ENCODE data around the gene PLOD2.
A peak's percentile ranks its signal among the peaks of the same experiment; 100 is the strongest.

PLOD2 gene

DNA sequence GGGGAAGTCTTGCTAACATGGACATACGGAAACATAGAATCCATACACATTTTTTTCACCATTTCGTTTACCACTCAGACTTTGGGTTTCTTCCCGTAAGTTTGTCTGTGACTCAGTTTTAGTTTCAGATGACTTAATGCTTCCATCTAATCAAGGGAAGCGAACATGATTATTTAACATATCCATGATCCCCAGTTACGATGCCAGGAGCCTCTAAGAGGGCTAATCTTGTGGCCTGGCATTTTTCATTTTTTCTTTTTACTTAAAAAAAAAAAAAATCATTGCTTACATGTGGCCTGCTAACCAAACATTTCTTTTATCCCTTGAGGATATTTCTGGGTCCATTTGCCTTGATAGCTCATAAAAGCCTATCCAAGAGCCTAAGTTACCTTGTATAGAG is 20.2 kb upstream of the PLOD2 start:
- H3K79me1 ChIP-seq (replicated peaks; ENCODE audit: low read length, poor library complexity, severe bottlenecking) = no peaks in the 10 kb centered on the region
- H3K27ac ChIP-seq (ENCODE audit: low read length, poor library complexity, severe bottlenecking) = no peak overlapping the region
- no peak overlapping the region for H2AK5ac ChIP-seq (ENCODE audit: low read length, severe bottlenecking)
- no peak overlapping the region for H3K4me3 ChIP-seq (ENCODE audit: insufficient read depth in 1 of 2, low read depth in 1 of 2, low read length in 2 of 2)
- H3K36me3 ChIP-seq (ENCODE audit: control insufficient read depth in 1 of 2, insufficient read depth in 2 of 2, low read depth in 1 of 2, low read length in 2 of 2) = no peaks in the 10 kb centered on the region
- H3K4me2 ChIP-seq (ENCODE audit: low read length, poor library complexity, severe bottlenecking) = no peak overlapping the region
- no peak overlapping the region for H3K18ac ChIP-seq (ENCODE audit: low read depth in 1 of 2, low read length in 2 of 2)
- no peak overlapping the region for H3K14ac ChIP-seq (ENCODE audit: low read length in 2 of 2)
- H3K4me1 ChIP-seq (ENCODE audit: control insufficient read depth, insufficient read depth, low read depth, low read length) = no peaks in the 10 kb centered on the region
- no peak for DNase-seq
- WGBS = 97% methylated on average over 5 of the region's 5 CpGs
- no peak overlapping the region for H3K4ac ChIP-seq (ENCODE audit: low read depth in 1 of 2, low read length in 2 of 2)
- H3K23ac ChIP-seq (ENCODE audit: low read length in 2 of 2) = no peak overlapping the region
- no peak overlapping the region for H3K9ac ChIP-seq (ENCODE audit: low read length)
- H2BK15ac ChIP-seq (ENCODE audit: low read depth, poor library complexity, severe bottlenecking) = no peak overlapping the region
- H2BK12ac ChIP-seq (ENCODE audit: low read length in 2 of 2) = no peak overlapping the region
- no peak overlapping the region for H4K8ac ChIP-seq (ENCODE audit: low read length)
- H4K91ac ChIP-seq (ENCODE audit: low read length) = no peak overlapping the region
- H2BK5ac ChIP-seq (ENCODE audit: low read depth, low read length, poor library complexity, severe bottlenecking) = no peak overlapping the region
- no peaks in the 10 kb centered on the region for H3K27me3 ChIP-seq (ENCODE audit: control insufficient read depth in 1 of 2, insufficient read depth in 1 of 2, low read length in 2 of 2)
- no peak overlapping the region for H2BK120ac ChIP-seq (ENCODE audit: low read depth, low read length)
- no peak overlapping the region for H2AFZ ChIP-seq (ENCODE audit: low read depth, low read length)
- H3K9me3 ChIP-seq (ENCODE audit: control insufficient read depth, low read length) = no peaks in the 10 kb centered on the region

DNA sequence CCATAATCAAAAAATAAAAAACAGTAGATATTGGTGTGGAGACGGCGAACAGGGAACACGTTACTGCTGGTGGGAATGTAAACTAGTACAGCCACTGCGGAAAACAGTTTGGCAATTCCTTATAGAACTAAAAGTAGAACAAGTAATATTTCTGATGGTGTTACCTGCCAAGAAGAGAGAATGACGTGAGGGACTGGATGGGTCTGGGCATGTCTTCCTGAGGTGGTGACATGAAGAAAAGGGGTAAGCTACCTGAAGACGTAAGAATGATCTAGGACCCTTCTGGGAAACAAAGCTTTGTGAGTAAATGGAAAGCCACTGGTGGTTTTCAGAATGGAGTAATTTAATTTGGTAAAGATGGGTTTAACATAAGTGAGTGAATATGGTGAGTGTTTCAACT is 19.4 kb upstream of the PLOD2 start:
- Histone ChIP-seq H2BK5ac (ENCODE audit: low read depth, low read length, poor library complexity, severe bottlenecking) (no peak overlapping the region), H3K4me2 (ENCODE audit: low read length, poor library complexity, severe bottlenecking) (no peak overlapping the region), H3K9me3 (ENCODE audit: control insufficient read depth, low read length) (no peaks in the 10 kb centered on the region), H3K4me3 (ENCODE audit: insufficient read depth in 1 of 2, low read depth in 1 of 2, low read length in 2 of 2) (no peak overlapping the region), H2BK15ac (ENCODE audit: low read depth, poor library complexity, severe bottlenecking) (no peak overlapping the region), H3K18ac (ENCODE audit: low read depth in 1 of 2, low read length in 2 of 2) (no peak overlapping the region), H3K36me3 (ENCODE audit: control insufficient read depth in 1 of 2, insufficient read depth in 2 of 2, low read depth in 1 of 2, low read length in 2 of 2) (no peaks in the 10 kb centered on the region), H3K9ac (ENCODE audit: low read length) (no peak overlapping the region), H4K91ac (ENCODE audit: low read length) (no peak overlapping the region), H3K79me1 (replicated peaks; ENCODE audit: low read length, poor library complexity, severe bottlenecking) (no peaks in the 10 kb centered on the region), H2AK5ac (ENCODE audit: low read length, severe bottlenecking) (no peak overlapping the region), H4K8ac (ENCODE audit: low read length) (no peak overlapping the region), H3K4me1 (ENCODE audit: control insufficient read depth, insufficient read depth, low read depth, low read length) (no peaks in the 10 kb centered on the region), H3K27ac (ENCODE audit: low read length, poor library complexity, severe bottlenecking) (no peak overlapping the region), H3K14ac (ENCODE audit: low read length in 2 of 2) (no peak overlapping the region), H2BK120ac (ENCODE audit: low read depth, low read length) (no peak overlapping the region), H3K4ac (ENCODE audit: low read depth in 1 of 2, low read length in 2 of 2) (no peak overlapping the region), H2AFZ (ENCODE audit: low read depth, low read length) (no peak overlapping the region), H3K23ac (ENCODE audit: low read length in 2 of 2) (no peak overlapping the region), H2BK12ac (ENCODE audit: low read length in 2 of 2) (no peak overlapping the region), H3K27me3 (ENCODE audit: control insufficient read depth in 1 of 2, insufficient read depth in 1 of 2, low read length in 2 of 2) (no peaks in the 10 kb centered on the region)
- DNase-seq = no peak
- WGBS = 97% methylated on average over 6 of the region's 6 CpGs

DNA sequence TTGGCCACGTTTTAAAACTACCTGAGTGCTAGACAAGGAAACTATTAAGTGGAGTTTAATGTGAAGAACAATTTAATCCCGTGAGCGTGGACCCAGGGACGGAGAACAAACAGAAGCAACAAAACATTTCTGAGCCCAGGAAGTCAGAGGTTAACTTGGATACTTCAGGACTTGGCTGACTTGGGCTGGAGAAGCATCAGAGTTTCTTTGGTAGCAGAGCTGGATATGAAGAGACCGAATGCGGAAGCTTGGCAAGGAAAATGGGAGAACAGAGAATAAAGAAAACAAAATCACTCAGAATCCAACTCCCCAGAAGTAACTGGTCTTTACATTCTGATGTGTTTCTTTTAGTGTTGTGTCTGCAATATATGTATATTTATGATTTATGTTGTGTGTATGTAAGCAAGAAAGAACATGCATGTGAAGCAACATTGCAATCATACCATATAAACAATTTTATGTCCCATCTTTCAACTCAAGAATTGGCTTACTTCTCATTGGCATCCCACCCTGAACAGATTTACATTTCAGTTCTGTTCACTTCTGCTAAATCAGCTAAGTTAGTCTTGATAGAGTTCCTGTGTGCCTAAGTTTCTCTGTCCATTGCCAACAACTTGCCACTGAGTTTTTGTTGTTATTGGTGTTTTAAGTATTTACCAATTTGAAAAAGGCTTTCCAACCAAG is 17.2 kb upstream of the PLOD2 start:
- Histone ChIP-seq H3K79me1 (replicated peaks; ENCODE audit: low read length, poor library complexity, severe bottlenecking) (no peaks in the 10 kb centered on the region), H2AK5ac (ENCODE audit: low read length, severe bottlenecking) (no peak overlapping the region), H3K4me3 (ENCODE audit: insufficient read depth in 1 of 2, low read depth in 1 of 2, low read length in 2 of 2) (peak overlapping the region in 1 of 2 experiments; percentile 42), H3K14ac (ENCODE audit: low read length in 2 of 2) (no peak overlapping the region), H3K36me3 (ENCODE audit: control insufficient read depth in 1 of 2, insufficient read depth in 2 of 2, low read depth in 1 of 2, low read length in 2 of 2) (peaks cover 0 to under 1% of the 10 kb centered on the region in 2 experiments), H3K27ac (ENCODE audit: low read length, poor library complexity, severe bottlenecking) (no peak overlapping the region), H4K8ac (ENCODE audit: low read length) (no peak overlapping the region), H3K4me1 (ENCODE audit: control insufficient read depth, insufficient read depth, low read depth, low read length) (no peaks in the 10 kb centered on the region), H2BK12ac (ENCODE audit: low read length in 2 of 2) (no peak overlapping the region), H2BK15ac (ENCODE audit: low read depth, poor library complexity, severe bottlenecking) (no peak overlapping the region), H2AFZ (ENCODE audit: low read depth, low read length) (no peak overlapping the region), H3K4ac (ENCODE audit: low read depth in 1 of 2, low read length in 2 of 2) (no peak overlapping the region), H2BK5ac (ENCODE audit: low read depth, low read length, poor library complexity, severe bottlenecking) (no peak overlapping the region), H3K9me3 (ENCODE audit: control insufficient read depth, low read length) (no peaks in the 10 kb centered on the region), H2BK120ac (ENCODE audit: low read depth, low read length) (no peak overlapping the region), H3K27me3 (ENCODE audit: control insufficient read depth in 1 of 2, insufficient read depth in 1 of 2, low read length in 2 of 2) (no peaks in the 10 kb centered on the region), H3K9ac (ENCODE audit: low read length) (peak overlapping the region; percentile 49), H4K91ac (ENCODE audit: low read length) (no peak overlapping the region), H3K4me2 (ENCODE audit: low read length, poor library complexity, severe bottlenecking) (no peak overlapping the region), H3K18ac (ENCODE audit: low read depth in 1 of 2, low read length in 2 of 2) (no peak overlapping the region), H3K23ac (ENCODE audit: low read length in 2 of 2) (no peak overlapping the region)
- DNase-seq = no peak
- WGBS = 96% methylated on average over 4 of the region's 6 CpGs

DNA sequence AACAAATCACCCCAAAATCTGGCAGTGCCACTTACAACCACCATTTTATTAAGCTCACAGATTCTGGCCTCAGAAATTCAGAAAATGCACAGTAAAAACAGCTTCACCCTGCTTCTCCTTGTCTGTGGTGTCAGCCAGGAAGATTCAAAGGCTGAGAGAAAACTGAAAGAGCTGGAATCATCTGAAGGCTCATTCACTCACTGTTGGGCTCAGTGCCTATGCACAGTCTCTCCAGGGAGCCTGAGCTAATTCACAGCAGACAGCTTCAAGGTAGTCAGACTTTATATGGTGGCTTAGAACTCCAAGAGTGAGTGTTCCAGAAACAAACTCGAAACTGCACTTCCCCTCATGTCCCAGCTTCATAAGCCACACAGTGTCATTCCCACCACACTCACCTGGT is 16.5 kb upstream of the PLOD2 start:
- Histone ChIP-seq H2BK15ac (ENCODE audit: low read depth, poor library complexity, severe bottlenecking) (no peak overlapping the region), H4K8ac (ENCODE audit: low read length) (no peak overlapping the region), H3K27ac (ENCODE audit: low read length, poor library complexity, severe bottlenecking) (no peak overlapping the region), H3K36me3 (ENCODE audit: control insufficient read depth in 1 of 2, insufficient read depth in 2 of 2, low read depth in 1 of 2, low read length in 2 of 2) (peaks cover 0 to 5% of the 10 kb centered on the region in 2 experiments), H3K4ac (ENCODE audit: low read depth in 1 of 2, low read length in 2 of 2) (no peak overlapping the region), H2AK5ac (ENCODE audit: low read length, severe bottlenecking) (no peak overlapping the region), H3K79me1 (replicated peaks; ENCODE audit: low read length, poor library complexity, severe bottlenecking) (no peaks in the 10 kb centered on the region), H2BK120ac (ENCODE audit: low read depth, low read length) (no peak overlapping the region), H3K4me2 (ENCODE audit: low read length, poor library complexity, severe bottlenecking) (no peak overlapping the region), H3K9me3 (ENCODE audit: control insufficient read depth, low read length) (no peaks in the 10 kb centered on the region), H3K9ac (ENCODE audit: low read length) (peak overlapping the region; percentile 49), H2AFZ (ENCODE audit: low read depth, low read length) (no peak overlapping the region), H3K27me3 (ENCODE audit: control insufficient read depth in 1 of 2, insufficient read depth in 1 of 2, low read length in 2 of 2) (no peaks in the 10 kb centered on the region), H3K4me1 (ENCODE audit: control insufficient read depth, insufficient read depth, low read depth, low read length) (no peaks in the 10 kb centered on the region), H3K18ac (ENCODE audit: low read depth in 1 of 2, low read length in 2 of 2) (no peak overlapping the region), H2BK5ac (ENCODE audit: low read depth, low read length, poor library complexity, severe bottlenecking) (no peak overlapping the region), H3K23ac (ENCODE audit: low read length in 2 of 2) (no peak overlapping the region), H2BK12ac (ENCODE audit: low read length in 2 of 2) (no peak overlapping the region), H3K4me3 (ENCODE audit: insufficient read depth in 1 of 2, low read depth in 1 of 2, low read length in 2 of 2) (peak overlapping the region in 1 of 2 experiments; percentile 42), H3K14ac (ENCODE audit: low read length in 2 of 2) (no peak overlapping the region), H4K91ac (ENCODE audit: low read length) (no peak overlapping the region)
- no peak for DNase-seq
- 100% methylated on average over 1 of the region's 1 CpG for WGBS

All from mesenchymal stem cell (in vitro differentiated cells and primary cell).